Measurements from ENCODE around the gene TSPAN11.
"Not testable (repeated sequence)": the region's sequence is repeated elsewhere in the genome, so short reads cannot be mapped to it uniquely, and the experiment has no call there.

DNA sequence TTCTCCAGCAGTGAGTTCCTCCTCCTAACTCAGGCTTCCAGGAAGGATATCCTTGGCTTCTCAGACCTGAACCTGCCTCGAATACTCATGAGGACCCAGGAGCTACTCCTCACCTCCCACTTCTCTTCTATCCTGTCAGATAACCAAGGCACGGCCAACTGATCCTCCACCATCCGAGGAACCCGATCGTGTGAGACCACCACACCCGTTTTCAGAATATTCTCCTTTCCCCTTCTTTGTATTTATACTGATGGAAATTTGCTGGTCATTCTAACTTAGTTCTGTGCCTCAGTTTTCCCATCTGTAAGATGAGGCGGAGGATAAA lies 86.0 kb downstream of the TSPAN11 start:
- TF ChIP-seq, protein P1, sequence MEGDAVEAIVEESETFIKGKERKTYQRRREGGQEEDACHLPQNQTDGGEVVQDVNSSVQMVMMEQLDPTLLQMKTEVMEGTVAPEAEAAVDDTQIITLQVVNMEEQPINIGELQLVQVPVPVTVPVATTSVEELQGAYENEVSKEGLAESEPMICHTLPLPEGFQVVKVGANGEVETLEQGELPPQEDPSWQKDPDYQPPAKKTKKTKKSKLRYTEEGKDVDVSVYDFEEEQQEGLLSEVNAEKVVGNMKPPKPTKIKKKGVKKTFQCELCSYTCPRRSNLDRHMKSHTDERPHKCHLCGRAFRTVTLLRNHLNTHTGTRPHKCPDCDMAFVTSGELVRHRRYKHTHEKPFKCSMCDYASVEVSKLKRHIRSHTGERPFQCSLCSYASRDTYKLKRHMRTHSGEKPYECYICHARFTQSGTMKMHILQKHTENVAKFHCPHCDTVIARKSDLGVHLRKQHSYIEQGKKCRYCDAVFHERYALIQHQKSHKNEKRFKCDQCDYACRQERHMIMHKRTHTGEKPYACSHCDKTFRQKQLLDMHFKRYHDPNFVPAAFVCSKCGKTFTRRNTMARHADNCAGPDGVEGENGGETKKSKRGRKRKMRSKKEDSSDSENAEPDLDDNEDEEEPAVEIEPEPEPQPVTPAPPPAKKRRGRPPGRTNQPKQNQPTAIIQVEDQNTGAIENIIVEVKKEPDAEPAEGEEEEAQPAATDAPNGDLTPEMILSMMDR (IDR thresholded peaks at IDR 0.05): not testable (repeated sequence)
- not testable (repeated sequence) for TF ChIP-seq POLR2A (IDR thresholded peaks at IDR 0.05)

Data from adrenal gland (tissue), 5 donors.